ENCODE measurements around the gene ATP10D.

The ATP10D gene

GRCh38 chr4:47473141-47473750 lies 11.8 kb upstream of the ATP10D start:
- H3K27ac ChIP-seq: no peak overlapping the region
- ChIA-PET CTCF (interaction anchor here (1.4 kb wide), 1 partner anchor 10 kb away, joined by 4 read pairs; no protein-coding TSS in a partner anchor), POLR2A (ENCODE audit: low non-redundant PET) (no interaction called here)
- DNase-seq (ENCODE audit: low spot score): no peak
- TF ChIP-seq CTCF (conservative IDR thresholded peaks at IDR 0.05; ENCODE audit: low read depth): no peak

GRCh38 chr4:47474799-47475198 lies 10.3 kb upstream of the ATP10D start:
- ChIA-PET CTCF (interaction anchor here (1.2 kb wide), 1 partner anchor 8 kb away, joined by 4 read pairs; no protein-coding TSS in a partner anchor), POLR2A (ENCODE audit: low non-redundant PET) (no interaction called here)
- H3K27ac ChIP-seq: no peak overlapping the region
- no peak for DNase-seq (ENCODE audit: low spot score)
- TF ChIP-seq CTCF (conservative IDR thresholded peaks at IDR 0.05; ENCODE audit: low read depth): no peak

GRCh38 chr4:47475411-47475810 lies 9.7 kb upstream of the ATP10D start:
- no peak overlapping the region for H3K27ac ChIP-seq
- ChIA-PET CTCF (interaction anchor here (0.6 to 1.2 kb wide), 2 partner anchors 9 to 91 kb away, joined by 3 to 4 read pairs; no protein-coding TSS in a partner anchor), POLR2A (ENCODE audit: low non-redundant PET) (no interaction called here)
- no peak for DNase-seq (ENCODE audit: low spot score)
- no peak for TF ChIP-seq CTCF (conservative IDR thresholded peaks at IDR 0.05; ENCODE audit: low read depth)

- no peak for DNase-seq (ENCODE audit: low spot score)
- no peak for TF ChIP-seq CTCF (conservative IDR thresholded peaks at IDR 0.05; ENCODE audit: low read depth)
- CTCF ChIA-PET: no interaction called here
- POLR2A ChIA-PET (ENCODE audit: low non-redundant PET): no interaction called here
- H3K27ac ChIP-seq: no peak overlapping the region
Measured at GRCh38 chr4:47478804-47479203, 6.3 kb upstream of the ATP10D start.

GRCh38 chr4:47482326-47482725 lies 2.7 kb upstream of the ATP10D start:
- TF ChIP-seq CTCF (conservative IDR thresholded peaks at IDR 0.05; ENCODE audit: low read depth): no peak
- DNase-seq (ENCODE audit: low spot score): peak; percentile 41
- ChIA-PET POLR2A (ENCODE audit: low non-redundant PET) (no interaction called here), CTCF (interaction anchor here (1.4 kb wide), 1 partner anchor 10 kb away, joined by 4 read pairs; no protein-coding TSS in a partner anchor)
- H3K27ac ChIP-seq: no peak overlapping the region

GRCh38 chr4:47483745-47484144 lies 1.3 kb upstream of the ATP10D start:
- ChIA-PET CTCF (interaction anchor here (0.5 kb wide), 1 partner anchor 701 kb away, joined by 3 read pairs; no protein-coding TSS in a partner anchor), POLR2A (ENCODE audit: low non-redundant PET) (no interaction called here)
- no peak for TF ChIP-seq CTCF (conservative IDR thresholded peaks at IDR 0.05; ENCODE audit: low read depth)
- DNase-seq (ENCODE audit: low spot score): no peak
- H3K27ac ChIP-seq: peak overlapping the region; percentile 60
